Neural progenitor cell (in vitro differentiated cells): ENCODE results near the gene GAMT. TPM values are rescaled to one million over a fixed set of nuclear protein-coding genes. Genes with fewer than 3 reads are reported as not detected.

Source experiments
- DNase-seq: peaks from one replicate; pipeline ENCODE4 v3.0.0-alpha.2; 2016; ENCODE audit warnings: low spot score
- H2AFZ ChIP-seq: fragments of 200-600 bp; sonication (generic); replicated peaks from 2 replicates; pipeline ENCODE4 v1.6.1; 2016; ENCODE audit warnings: antibody characterized with exemption
- H3F3A ChIP-seq: fragments of 200-600 bp; sonication (generic); 2 replicates; pipeline ENCODE4 v1.6.1; 2016; ENCODE audit warnings: antibody characterized with exemption, low read depth
- H3K27ac ChIP-seq: fragments of 200-600 bp; sonication (generic); 2 replicates; pipeline ENCODE4 v1.5.1; 2016; ENCODE audit warnings: mild to moderate bottlenecking
- H3K27me3 ChIP-seq: fragments of 200-600 bp; sonication (generic); 2 replicates; pipeline ENCODE4 v1.6.1; 2016; ENCODE audit warnings: mild to moderate bottlenecking, moderate library complexity
- H3K36me3 ChIP-seq: fragments of 200-600 bp; sonication (generic); 2 replicates; pipeline ENCODE4 v1.5.1; 2016
- H3K4me1 ChIP-seq: fragments of 200-600 bp; sonication (generic); 2 replicates; pipeline ENCODE4 v1.6.1; 2016; ENCODE audit warnings: mixed run types
- H3K4me2 ChIP-seq: fragments of 200-600 bp; sonication (generic); 2 replicates; pipeline ENCODE4 v1.6.1; 2016
- H3K4me3 ChIP-seq: fragments of 200-600 bp; sonication (generic); 2 replicates; pipeline ENCODE4 v1.5.1; 2016
- H3K79me2 ChIP-seq: fragments of 200-600 bp; sonication (generic); 2 replicates; pipeline ENCODE4 v1.6.1; 2016; ENCODE audit warnings: low read depth
- H3K9ac ChIP-seq: fragments of 200-600 bp; sonication (generic); 2 replicates; pipeline ENCODE4 v1.6.1; 2016
- H3K9me3 ChIP-seq: fragments of 200-600 bp; sonication (generic); 2 replicates; pipeline ENCODE4 v1.5.1; 2016; ENCODE audit warnings: low read depth
- H4K20me1 ChIP-seq: fragments of 200-600 bp; sonication (generic); 2 replicates; pipeline ENCODE4 v1.6.1; 2016; ENCODE audit warnings: low read depth
- H3K27ac Mint-ChIP-seq: 3 replicates; pipeline ENCODE4 v1.8.0; 2021; ENCODE audit warnings: mixed read lengths
- H3K27me3 Mint-ChIP-seq: 2 replicates; pipeline ENCODE4 v1.8.0; 2022; ENCODE audit warnings: low read depth, mild to moderate bottlenecking, inconsistent platforms, moderate library complexity, mixed read lengths; ENCODE audit not compliant: insufficient read depth
- H3K36me3 Mint-ChIP-seq: 3 replicates; pipeline ENCODE4 v1.8.0; 2021; ENCODE audit warnings: mixed read lengths
- H3K4me1 Mint-ChIP-seq: 3 replicates; pipeline ENCODE4 v1.8.0; 2021; ENCODE audit warnings: mixed read lengths
- H3K4me3 Mint-ChIP-seq: 3 replicates; pipeline ENCODE4 v1.8.0; 2021; ENCODE audit warnings: mild to moderate bottlenecking, moderate library complexity, mixed read lengths
- H3K9me3 Mint-ChIP-seq: 3 replicates; pipeline ENCODE4 v1.8.0; 2020; ENCODE audit warnings: mixed read lengths
- EZH2 ChIP-seq: fragments of 200-600 bp; sonication (generic); IDR thresholded peaks from 2 replicates; pipeline ENCODE4 v1.6.1; 2017; ENCODE audit warnings: antibody characterized with exemption, mild to moderate bottlenecking, moderate library complexity
- EZH2phosphoT487 ChIP-seq: fragments of 200-600 bp; sonication (generic); IDR thresholded peaks from 2 replicates; pipeline ENCODE4 v1.6.1; 2017; ENCODE audit warnings: antibody characterized with exemption
- total RNA-seq: library from RNA; depleted of rRNA; stranded (reverse); fragments of >200 nt; gene quantifications from 2 replicates; pipeline ENCODE4 v1.2.3, GENCODE V29; 2015; ENCODE audit warnings: low replicate concordance
- TF ChIP-seq, protein P1 (sequence below): fragments of 200-600 bp; sonication (generic); IDR thresholded peaks from 2 replicates; pipeline ENCODE4 v1.5.1; 2017; ENCODE audit warnings: antibody characterized with exemption, mild to moderate bottlenecking

The GAMT gene
- total RNA-seq, 1 donor from 2014 or later, result 13.8 TPM

DNA sequence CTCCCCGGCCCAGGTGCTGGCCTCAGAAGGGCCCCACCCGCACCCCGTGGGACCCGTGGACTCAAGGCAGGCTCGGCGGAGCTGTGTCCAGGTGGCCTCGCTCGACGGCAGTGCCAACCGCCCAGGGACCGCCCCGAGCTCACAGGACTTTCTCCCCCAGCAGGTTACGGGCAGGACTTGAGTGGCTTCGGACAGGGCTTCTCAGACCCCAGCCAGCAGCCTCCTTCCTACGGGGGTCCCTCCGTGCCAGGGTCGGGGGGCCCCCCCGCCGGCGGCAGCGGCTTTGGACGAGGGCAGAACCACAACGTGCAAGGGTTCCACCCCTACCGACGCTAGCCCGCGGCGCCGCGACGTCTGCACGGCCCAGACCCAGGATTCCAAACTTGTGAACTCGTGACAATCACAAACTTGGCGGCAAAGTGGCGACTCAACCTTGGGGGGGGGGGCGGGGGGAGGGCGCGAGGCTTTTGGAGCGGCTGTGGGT is 33.3 kb upstream of the GAMT start:
- Histone ChIP-seq H3K36me3 (no peaks in the 10 kb centered on the region), H4K20me1 (peaks cover 55% of the 10 kb centered on the region), H3K79me2 (peaks cover 14% of the 10 kb centered on the region), H2AFZ (no peak overlapping the region), H3K9ac (no peak overlapping the region), H3K4me2 (no peak overlapping the region), H3K4me1 (peaks cover 4% of the 10 kb centered on the region), H3K27ac (no peak overlapping the region), H3K27me3 (no peaks in the 10 kb centered on the region), H3K4me3 (no peak overlapping the region), H3F3A (peaks cover 39% of the 10 kb centered on the region), H3K9me3 (no peaks in the 10 kb centered on the region)
- H3K4me1 Mint-ChIP-seq, result peaks cover 10% of the 10 kb centered on the region
- no peaks in the 10 kb centered on the region for H3K9me3 Mint-ChIP-seq
- DNase-seq, result no peak
- peaks cover 13% of the 10 kb centered on the region for H3K36me3 Mint-ChIP-seq
- no peak overlapping the region for H3K27ac Mint-ChIP-seq
- H3K27me3 Mint-ChIP-seq, result peaks cover 5% of the 10 kb centered on the region
- no peak overlapping the region for H3K4me3 Mint-ChIP-seq
- TF ChIP-seq EZH2 (no peak), EZH2phosphoT487 (no peak)
- TF ChIP-seq, protein P1, sequence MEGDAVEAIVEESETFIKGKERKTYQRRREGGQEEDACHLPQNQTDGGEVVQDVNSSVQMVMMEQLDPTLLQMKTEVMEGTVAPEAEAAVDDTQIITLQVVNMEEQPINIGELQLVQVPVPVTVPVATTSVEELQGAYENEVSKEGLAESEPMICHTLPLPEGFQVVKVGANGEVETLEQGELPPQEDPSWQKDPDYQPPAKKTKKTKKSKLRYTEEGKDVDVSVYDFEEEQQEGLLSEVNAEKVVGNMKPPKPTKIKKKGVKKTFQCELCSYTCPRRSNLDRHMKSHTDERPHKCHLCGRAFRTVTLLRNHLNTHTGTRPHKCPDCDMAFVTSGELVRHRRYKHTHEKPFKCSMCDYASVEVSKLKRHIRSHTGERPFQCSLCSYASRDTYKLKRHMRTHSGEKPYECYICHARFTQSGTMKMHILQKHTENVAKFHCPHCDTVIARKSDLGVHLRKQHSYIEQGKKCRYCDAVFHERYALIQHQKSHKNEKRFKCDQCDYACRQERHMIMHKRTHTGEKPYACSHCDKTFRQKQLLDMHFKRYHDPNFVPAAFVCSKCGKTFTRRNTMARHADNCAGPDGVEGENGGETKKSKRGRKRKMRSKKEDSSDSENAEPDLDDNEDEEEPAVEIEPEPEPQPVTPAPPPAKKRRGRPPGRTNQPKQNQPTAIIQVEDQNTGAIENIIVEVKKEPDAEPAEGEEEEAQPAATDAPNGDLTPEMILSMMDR, result no peak

DNA sequence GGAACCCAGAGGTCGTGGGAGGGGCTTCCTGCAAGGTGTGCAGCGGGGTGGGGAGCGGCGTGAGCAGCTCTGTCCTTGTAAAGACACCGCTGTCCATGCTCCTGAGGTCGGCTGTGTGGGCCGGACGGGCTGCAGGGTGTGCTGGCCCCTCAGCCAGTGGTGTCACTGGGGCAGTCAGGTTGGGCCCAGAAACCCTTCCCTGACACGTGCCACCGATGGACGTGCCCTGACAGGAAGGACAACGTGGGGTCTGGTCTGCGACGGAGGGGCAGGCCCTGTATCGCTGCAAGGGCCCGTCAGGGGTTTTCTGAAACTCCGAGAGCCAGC is 32.7 kb upstream of the GAMT start:
- Histone ChIP-seq H3K4me2 (no peak overlapping the region), H4K20me1 (peaks cover 55% of the 10 kb centered on the region), H3K27ac (no peak overlapping the region), H3K79me2 (peaks cover 8% of the 10 kb centered on the region), H3K9ac (no peak overlapping the region), H2AFZ (no peak overlapping the region), H3K4me3 (no peak overlapping the region), H3K36me3 (no peaks in the 10 kb centered on the region), H3K4me1 (no peaks in the 10 kb centered on the region), H3K27me3 (no peaks in the 10 kb centered on the region), H3F3A (peaks cover 33% of the 10 kb centered on the region), H3K9me3 (no peaks in the 10 kb centered on the region)
- H3K9me3 Mint-ChIP-seq, result no peaks in the 10 kb centered on the region
- peaks cover 10% of the 10 kb centered on the region for H3K36me3 Mint-ChIP-seq
- no peak overlapping the region for H3K4me3 Mint-ChIP-seq
- H3K27me3 Mint-ChIP-seq, result peaks cover 2% of the 10 kb centered on the region
- H3K27ac Mint-ChIP-seq, result no peak overlapping the region
- H3K4me1 Mint-ChIP-seq, result peaks cover 8% of the 10 kb centered on the region
- no peak for DNase-seq
- TF ChIP-seq, protein P1, result no peak
- TF ChIP-seq EZH2phosphoT487, result no peak
- TF ChIP-seq EZH2, result no peak

DNA sequence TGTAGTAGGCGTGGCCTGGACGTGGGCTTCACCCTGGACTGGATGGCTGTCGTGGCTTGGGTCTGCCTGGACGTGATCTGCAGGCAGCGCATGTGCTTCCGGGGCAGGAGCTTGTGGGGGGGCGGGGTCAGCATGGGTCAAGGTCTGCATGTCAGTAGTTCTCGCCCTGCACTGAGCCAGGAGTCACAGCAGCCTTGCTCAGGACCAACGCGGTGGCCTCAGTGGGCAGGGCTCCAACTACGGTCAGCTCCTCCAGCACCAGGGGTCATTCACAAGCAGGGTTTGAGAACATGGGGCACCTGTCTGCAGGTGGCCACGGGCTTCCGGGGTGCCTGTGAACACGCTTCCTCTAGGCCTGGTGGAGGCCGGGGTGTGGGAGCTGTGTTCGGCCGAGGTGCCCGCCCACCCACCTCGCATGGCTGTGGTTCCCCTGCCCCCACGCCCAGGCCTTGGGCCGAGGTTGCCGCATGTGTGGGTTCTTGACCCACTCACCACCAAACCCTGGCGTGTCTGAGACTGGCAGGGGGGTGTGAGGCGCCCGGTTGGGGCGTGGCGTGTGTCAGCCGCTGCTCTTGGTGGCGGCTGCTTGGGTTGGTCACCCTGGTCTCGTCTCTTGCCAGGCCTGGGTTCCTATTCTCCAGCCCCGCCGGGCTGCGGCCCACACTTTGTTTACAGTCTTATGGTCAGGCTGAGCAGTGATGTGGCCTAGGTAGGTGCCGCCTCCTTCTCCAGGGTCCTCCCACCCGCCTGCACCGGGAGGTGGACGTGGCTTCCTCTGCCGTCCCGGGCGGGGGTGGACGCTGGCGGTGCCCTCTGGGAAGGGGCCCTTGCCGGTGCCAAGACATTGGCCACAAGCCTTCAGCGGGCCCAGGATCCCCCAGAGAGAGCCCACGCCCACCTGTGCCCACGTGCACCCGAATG is 32.0 kb upstream of the GAMT start:
- Mint-ChIP-seq H3K4me1 (peaks cover 8% of the 10 kb centered on the region), H3K36me3 (peaks cover 10% of the 10 kb centered on the region), H3K4me3 (no peak overlapping the region), H3K9me3 (no peaks in the 10 kb centered on the region), H3K27me3 (peaks cover 5% of the 10 kb centered on the region), H3K27ac (no peak overlapping the region)
- no peak overlapping the region for H2AFZ ChIP-seq
- TF ChIP-seq, protein P1, result no peak
- H3K36me3 ChIP-seq, result no peaks in the 10 kb centered on the region
- H3K27me3 ChIP-seq, result no peaks in the 10 kb centered on the region
- H3K4me2 ChIP-seq, result no peak overlapping the region
- H3K79me2 ChIP-seq, result peaks cover 2% of the 10 kb centered on the region
- H3F3A ChIP-seq, result peaks cover 33% of the 10 kb centered on the region
- no peak overlapping the region for H3K4me3 ChIP-seq
- peaks cover 55% of the 10 kb centered on the region for H4K20me1 ChIP-seq
- H3K27ac ChIP-seq, result no peak overlapping the region
- H3K4me1 ChIP-seq, result no peaks in the 10 kb centered on the region
- no peak overlapping the region for H3K9ac ChIP-seq
- H3K9me3 ChIP-seq, result no peaks in the 10 kb centered on the region
- DNase-seq, result no peak
